Mononuclear cell (primary cell): ENCODE data around the gene CEP44. TPM values are rescaled to one million over a fixed set of nuclear protein-coding genes. Genes with fewer than 3 reads are reported as not detected.
"Not testable (repeated sequence)": the region's sequence is repeated elsewhere in the genome, so short reads cannot be mapped to it uniquely, and the experiment has no call there.

Source experiments
- H3K27me3 ChIP-seq: 2 replicates; pipeline ENCODE4 v1.6.0; 2011; ENCODE audit warnings: low read length, control low read depth; ENCODE audit not compliant: insufficient read depth
- H3K4me1 ChIP-seq: 2 replicates; pipeline ENCODE4 v1.5.1; 2011; ENCODE audit warnings: mild to moderate bottlenecking, low read length, control low read depth; ENCODE audit not compliant: insufficient read depth
- H3K4me3 ChIP-seq: 2 replicates; pipeline ENCODE4 v1.5.1; 2011; ENCODE audit warnings: mild to moderate bottlenecking, low read length, moderate library complexity
- H3K9me3 ChIP-seq: 2 replicates; pipeline ENCODE4 v1.5.1; 2011; ENCODE audit warnings: low read depth, mild to moderate bottlenecking, control low read depth, low read length
- total RNA-seq: library from RNA; depleted of rRNA; stranded (reverse); fragments of >200 nt; gene quantifications from one replicate; pipeline ENCODE4 v1.2.3, GENCODE V29; 2012

The CEP44 gene
- total RNA-seq, result 14.1 TPM

DNA sequence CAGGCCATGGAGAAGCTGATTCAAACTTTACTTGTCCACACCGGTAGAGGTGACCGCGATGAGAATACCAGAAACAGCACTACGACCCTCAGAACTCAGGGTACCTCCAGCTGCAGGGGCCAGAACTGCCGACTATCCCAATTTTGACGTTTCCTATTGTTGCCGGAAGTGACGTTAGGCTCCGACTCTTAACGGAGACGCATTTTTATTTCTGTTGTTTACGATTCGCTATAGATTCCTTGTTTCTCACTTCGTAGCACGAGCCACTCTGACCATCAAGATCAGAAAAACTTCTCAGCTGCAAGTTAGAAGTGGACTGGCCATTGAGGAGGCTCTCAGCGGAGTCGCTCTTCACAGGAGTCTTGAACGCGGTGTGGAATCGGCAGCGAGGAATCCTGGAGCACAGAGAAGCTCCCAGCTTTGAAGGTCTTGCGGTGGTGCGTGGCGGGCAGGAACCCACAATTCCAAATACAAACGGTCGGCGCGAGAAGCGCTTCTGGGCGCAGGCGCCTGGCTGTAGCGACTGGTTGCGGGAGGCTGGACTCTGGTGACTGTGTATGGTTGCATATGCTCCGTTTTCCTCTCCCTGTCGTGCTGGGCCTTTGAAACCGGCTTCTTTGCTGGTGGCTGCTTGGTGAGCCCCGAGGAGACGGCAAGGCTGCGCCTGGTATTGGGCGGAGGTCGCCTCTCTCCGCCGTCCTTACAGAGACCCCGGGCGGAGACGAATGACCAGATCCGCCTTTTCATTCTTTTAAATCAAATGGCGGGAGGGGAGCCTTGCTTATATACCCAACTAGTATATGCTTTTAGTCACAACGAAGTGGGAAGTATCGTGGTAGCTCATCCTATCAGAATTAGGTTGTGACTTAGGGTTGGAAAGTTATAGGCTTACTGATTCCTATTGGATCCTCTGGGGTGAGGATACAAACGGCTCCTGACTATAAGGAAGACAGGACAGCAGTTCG is at the start of gene CEP44, which contains the start of gene FBXO8:
Gene CEP44 (plus strand): TSS at position 405 of the 965 bp plus-strand sequence. CDS start 15,211 bp downstream, outside the sequence.
Gene FBXO8 (minus strand): TSS at position 161 of the 965 bp plus-strand sequence. CDS start 20,575 bp downstream, outside the sequence.
- H3K9me3 ChIP-seq, result no peaks in the 10 kb centered on the region
- peaks cover 13% of the 10 kb centered on the region for H3K4me1 ChIP-seq
- H3K4me3 ChIP-seq, result peak within 1 kb of the TSS; percentile 89
- H3K27me3 ChIP-seq, result no peaks in the 10 kb centered on the region

GRCh38 chr4:174236359-174236758 is 47.4 kb upstream of the CEP44 start:
- Histone ChIP-seq H3K4me3 (no peak overlapping the region), H3K9me3 (no peaks in the 10 kb centered on the region), H3K4me1 (no peaks in the 10 kb centered on the region), H3K27me3 (no peaks in the 10 kb centered on the region)

DNA sequence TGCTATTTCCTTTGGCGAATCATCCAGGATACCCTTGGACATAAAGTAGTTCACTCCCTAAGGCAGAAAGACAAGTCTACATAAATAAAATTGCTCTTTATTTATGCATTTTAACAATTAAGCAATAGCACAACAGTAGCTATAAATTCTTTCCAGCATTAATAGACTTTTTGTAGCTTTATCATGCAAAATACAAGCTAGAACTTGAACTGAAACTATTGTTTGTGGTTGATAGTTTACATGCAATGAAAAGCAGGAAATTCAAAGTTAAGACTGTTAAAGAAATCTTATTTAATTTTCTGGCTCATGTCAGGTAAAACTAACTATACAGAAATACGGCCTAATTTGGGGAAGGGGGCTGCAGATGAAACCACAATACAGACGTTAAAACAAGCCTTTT is 42.5 kb upstream of the CEP44 start:
- Histone ChIP-seq H3K4me1 (no peaks in the 10 kb centered on the region), H3K27me3 (no peaks in the 10 kb centered on the region), H3K9me3 (no peaks in the 10 kb centered on the region)

GRCh38 chr4:174244441-174244840 is 39.3 kb upstream of the CEP44 start:
- Histone ChIP-seq H3K4me1 (no peaks in the 10 kb centered on the region), H3K27me3 (no peaks in the 10 kb centered on the region), H3K4me3 (no peak overlapping the region), H3K9me3 (no peaks in the 10 kb centered on the region)

More for the DNA sequence above, 42.5 kb upstream of the CEP44 start:
- H3K4me3 ChIP-seq, result no peak overlapping the region

DNA sequence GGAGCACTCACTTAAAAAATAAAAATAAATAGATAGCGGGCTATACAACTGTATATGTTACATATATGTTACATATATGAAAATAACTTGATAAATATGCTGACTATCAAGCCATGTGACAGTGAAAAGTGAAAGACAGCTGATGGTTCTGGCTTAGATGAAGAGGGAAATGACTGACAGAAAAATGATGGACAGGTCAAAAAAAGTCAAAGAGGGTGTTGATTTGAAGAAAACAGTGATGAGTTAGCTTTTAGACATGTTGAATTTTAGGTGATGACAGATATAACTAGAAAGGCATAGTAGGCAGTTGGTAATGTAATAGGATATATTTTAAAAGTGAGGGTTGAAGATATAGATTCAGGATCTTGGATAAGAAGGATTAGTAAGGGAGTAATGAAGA is 38.0 kb upstream of the CEP44 start:
- H3K27me3 ChIP-seq, result no peaks in the 10 kb centered on the region
- no peaks in the 10 kb centered on the region for H3K9me3 ChIP-seq
- H3K4me3 ChIP-seq, result no peak overlapping the region
- no peaks in the 10 kb centered on the region for H3K4me1 ChIP-seq

DNA sequence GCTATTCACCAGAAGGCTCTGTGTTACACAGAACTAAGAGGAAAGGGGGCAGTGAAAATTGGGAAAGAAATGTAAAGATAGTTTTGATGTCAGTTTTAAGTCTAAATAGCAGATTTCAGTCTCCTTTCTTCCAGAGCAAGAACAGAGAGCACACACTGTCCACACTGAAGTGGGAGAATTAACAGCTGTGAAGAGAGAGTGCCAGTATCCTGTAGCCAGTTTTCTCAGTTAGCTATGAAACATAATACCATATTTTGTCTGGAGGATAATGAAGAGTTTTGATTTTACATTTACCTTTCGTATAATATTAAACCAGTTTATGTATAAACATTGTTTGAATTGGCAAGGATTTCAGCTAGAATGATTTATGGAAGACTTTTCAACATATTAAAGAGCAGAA is 35.3 kb upstream of the CEP44 start:
- Histone ChIP-seq H3K4me1 (no peaks in the 10 kb centered on the region), H3K9me3 (no peaks in the 10 kb centered on the region), H3K4me3 (no peak overlapping the region)

DNA sequence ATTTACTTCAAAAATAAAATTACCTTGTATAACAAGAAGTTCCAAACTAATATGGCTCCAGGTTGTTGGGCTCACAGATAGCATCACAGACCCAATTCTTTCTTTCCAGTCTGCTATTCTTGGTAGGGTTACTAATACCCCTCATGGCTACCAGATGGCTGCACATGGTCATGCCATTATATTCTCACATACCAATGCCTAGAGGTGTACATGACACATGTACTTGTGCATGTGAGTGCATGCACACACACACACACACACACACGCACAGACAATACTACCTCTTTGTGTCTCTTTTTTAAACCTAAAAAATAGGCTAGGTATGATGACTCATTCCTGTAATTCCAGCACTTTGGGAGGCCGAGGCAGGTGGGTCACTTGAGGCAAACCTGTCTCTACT is 31.3 kb upstream of the CEP44 start:
- no peaks in the 10 kb centered on the region for H3K27me3 ChIP-seq
- H3K9me3 ChIP-seq, result no peaks in the 10 kb centered on the region
- H3K4me3 ChIP-seq, result no peak overlapping the region
- H3K4me1 ChIP-seq, result no peaks in the 10 kb centered on the region

More for the DNA sequence above, 35.3 kb upstream of the CEP44 start:
- H3K27me3 ChIP-seq, result no peaks in the 10 kb centered on the region

DNA sequence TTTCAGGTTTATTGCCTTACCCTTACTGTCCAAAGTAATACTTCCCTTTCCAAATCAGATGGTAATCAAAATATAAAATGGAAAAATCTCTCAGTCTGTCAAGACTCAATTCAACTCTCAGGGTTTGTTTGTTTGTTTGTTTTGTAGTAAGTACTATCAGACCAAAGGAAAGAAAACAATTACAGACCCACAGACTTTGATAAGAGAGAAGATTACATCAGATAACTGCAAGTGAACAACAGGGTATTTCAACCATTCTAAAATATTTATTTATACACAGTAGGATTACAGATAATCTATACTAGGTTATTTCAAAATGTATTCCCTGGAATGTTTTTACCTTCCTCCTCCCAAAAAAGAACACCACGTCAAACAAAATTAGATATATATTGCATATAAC is 29.1 kb upstream of the CEP44 start:
- Histone ChIP-seq H3K27me3 (no peaks in the 10 kb centered on the region), H3K9me3 (no peaks in the 10 kb centered on the region), H3K4me3 (no peak overlapping the region), H3K4me1 (no peaks in the 10 kb centered on the region)

- Histone ChIP-seq H3K27me3 (no peaks in the 10 kb centered on the region), H3K4me1 (no peaks in the 10 kb centered on the region), H3K4me3 (no peak overlapping the region), H3K9me3 (no peaks in the 10 kb centered on the region)
These were observed 28.3 kb upstream of the CEP44 start for GRCh38 chr4:174255374-174255773.

DNA sequence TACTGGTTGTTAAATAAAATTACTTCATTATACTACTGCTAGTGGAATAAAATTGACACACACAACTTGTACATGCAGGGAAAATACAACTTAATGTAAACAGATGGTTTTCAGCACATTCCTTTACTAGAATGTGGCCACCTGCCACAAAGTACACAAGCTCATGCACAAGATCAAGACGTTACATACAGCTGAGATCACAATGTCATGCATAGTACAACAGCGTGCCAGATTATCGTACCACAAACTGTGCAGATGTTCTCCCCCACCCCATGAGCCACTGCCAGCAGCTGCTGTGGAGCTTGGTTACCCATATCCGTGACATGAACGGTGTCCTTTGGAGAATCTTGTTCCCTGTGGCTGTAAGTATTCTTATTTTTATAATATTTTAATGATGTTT is 27.9 kb upstream of the CEP44 start:
- Histone ChIP-seq H3K9me3 (no peaks in the 10 kb centered on the region), H3K27me3 (no peaks in the 10 kb centered on the region), H3K4me1 (no peaks in the 10 kb centered on the region), H3K4me3 (no peak overlapping the region)

DNA sequence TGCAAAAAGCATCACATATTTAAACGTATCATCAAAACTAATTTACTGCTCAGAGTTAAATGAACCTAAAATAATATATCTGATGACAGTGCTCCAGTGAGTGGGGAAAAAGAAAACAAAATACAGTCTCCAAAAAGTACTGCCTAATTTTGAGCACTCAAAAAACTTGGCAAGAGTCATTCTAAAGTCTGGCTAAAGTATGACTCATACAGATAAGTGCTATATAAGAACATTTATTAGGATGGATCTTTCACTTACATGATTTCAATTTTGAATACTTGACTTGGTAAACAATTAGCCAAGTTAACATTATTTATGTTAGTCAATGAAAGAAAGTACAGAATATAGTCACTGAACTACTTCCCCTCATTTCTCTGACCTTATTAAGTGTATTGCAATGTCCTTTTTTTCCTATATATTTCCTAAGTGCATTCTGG is 27.4 kb upstream of the CEP44 start:
- no peaks in the 10 kb centered on the region for H3K27me3 ChIP-seq
- no peaks in the 10 kb centered on the region for H3K4me1 ChIP-seq
- no peaks in the 10 kb centered on the region for H3K9me3 ChIP-seq
- no peak overlapping the region for H3K4me3 ChIP-seq

DNA sequence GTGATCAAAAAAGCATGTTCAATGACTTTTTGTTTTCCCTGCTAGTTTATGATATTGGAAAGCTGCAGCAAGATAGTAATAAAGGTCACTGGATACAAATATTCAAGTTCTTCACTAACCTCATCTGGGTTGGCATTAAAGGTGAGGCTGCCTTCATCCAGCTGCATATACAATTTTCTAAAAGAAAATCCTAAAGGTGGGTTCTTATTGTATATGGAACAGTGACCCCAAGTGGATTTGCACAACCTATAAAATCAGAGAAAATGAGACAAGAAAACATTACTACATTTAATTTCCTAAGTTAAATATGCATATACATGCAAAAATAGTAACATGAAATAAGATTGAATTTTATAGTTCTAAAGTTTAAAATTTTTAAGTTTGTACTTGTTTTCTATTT is 24.1 kb upstream of the CEP44 start:
- H3K9me3 ChIP-seq, result no peaks in the 10 kb centered on the region
- H3K4me3 ChIP-seq, result no peak overlapping the region
- H3K4me1 ChIP-seq, result no peaks in the 10 kb centered on the region
- H3K27me3 ChIP-seq, result no peaks in the 10 kb centered on the region

DNA sequence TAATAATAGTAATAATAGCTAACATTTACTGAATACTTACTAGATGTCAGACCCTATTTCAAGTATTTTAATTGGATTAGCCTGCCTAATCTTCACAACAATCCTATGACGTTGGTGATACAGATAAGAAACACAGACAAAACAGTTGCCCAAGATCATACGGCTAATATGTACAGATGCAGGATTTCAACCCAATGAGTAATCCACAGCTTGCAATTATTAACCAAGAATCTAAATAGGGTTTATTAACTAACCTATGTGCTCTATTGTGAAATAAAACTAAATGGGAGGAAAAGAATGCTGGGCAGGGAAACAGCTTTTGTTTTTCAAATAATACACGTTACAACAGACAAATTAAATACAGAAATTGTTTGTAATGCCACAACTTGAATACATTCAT is 23.6 kb upstream of the CEP44 start:
- Histone ChIP-seq H3K4me3 (no peak overlapping the region), H3K27me3 (no peaks in the 10 kb centered on the region), H3K4me1 (no peaks in the 10 kb centered on the region), H3K9me3 (no peaks in the 10 kb centered on the region)

DNA sequence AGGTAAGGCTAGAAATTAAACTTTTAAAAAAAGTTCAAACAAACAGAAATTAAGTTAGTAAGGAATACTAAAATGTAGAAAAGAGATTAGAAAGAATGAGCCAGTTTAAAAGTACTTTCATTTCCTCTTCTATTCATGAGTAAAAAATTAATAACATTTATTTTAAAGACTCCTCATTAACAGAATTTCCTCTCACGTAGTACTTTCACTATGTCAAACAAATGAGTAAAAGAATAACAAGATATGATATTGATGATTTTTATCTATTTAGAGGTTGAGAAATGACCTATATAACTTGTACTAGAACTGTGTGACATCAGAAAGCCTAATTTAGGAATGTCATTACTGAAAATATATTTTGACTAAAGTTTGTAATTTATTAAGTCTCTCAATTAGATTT is 22.3 kb upstream of the CEP44 start:
- not testable (repeated sequence) for H3K4me1 ChIP-seq, H3K27me3 ChIP-seq, H3K9me3 ChIP-seq, H3K4me3 ChIP-seq

DNA sequence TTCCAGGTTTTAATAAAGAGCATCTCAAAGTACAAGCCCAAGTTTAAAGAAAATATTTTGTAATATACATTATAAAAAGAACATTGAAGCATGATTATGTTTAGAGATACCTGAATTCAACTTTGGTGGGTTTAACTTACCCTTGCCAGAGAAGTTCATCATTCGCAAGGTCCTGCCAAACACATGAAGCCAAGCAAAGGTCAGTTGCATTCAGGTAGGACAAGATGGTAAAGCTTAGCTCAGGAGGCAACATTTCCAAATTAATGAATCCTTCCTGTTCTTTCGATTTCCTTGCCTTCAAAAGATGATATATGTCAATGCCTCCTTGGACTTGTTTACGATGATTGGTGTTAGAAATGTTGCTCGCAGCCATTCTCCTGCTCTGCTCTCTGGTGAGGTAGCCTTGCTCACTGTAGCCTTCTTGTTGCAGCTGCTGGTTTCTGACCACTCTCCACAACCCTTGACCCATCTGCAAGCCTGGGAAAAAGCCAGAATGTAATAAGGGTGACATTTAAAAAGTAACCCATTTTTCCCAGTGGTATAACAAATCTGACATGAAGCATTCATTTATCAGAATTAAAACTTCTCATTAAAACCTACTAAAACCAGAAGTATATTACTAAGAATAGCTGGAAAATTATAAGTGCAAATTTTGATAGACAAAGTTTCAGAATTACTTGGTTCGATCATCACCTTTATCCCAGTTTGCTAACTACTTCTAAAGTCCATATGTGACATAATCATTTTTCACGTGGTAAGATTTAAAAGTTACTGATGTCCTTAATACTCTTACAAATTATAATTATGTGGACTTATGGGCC is 20.9 kb upstream of the CEP44 start:
- H3K9me3 ChIP-seq, result no peaks in the 10 kb centered on the region
- H3K4me3 ChIP-seq, result no peak overlapping the region
- no peaks in the 10 kb centered on the region for H3K4me1 ChIP-seq
- H3K27me3 ChIP-seq, result no peaks in the 10 kb centered on the region
